Stimulated activated naive CD8-positive, alpha-beta T cell treated with anti-CD3 and anti-CD28 coated beads, Interleukin-15, Interleukin-2, amounts not matched to agents 100 ng/mL and 50 ng/mL, for 24 hours (primary cell): ENCODE data around the gene KPNA6.
"Not testable (repeated sequence)": the region's sequence is repeated elsewhere in the genome, so short reads cannot be mapped to it uniquely, and the experiment has no call there.

ENCODE experiments used
- H3K27ac Mint-ChIP-seq: one replicate; pipeline ENCODE4 v1.8.0; 2021; ENCODE audit warnings: mild to moderate bottlenecking, mixed read lengths
- H3K27me3 Mint-ChIP-seq: one replicate; pipeline ENCODE4 v1.8.0; 2021; ENCODE audit warnings: mixed read lengths
- H3K36me3 Mint-ChIP-seq: one replicate; pipeline ENCODE4 v1.8.0; 2021; ENCODE audit warnings: low read depth, mixed read lengths
- H3K4me1 Mint-ChIP-seq: one replicate; pipeline ENCODE4 v1.8.0; 2021; ENCODE audit warnings: low read depth, mixed read lengths
- H3K4me3 Mint-ChIP-seq: one replicate; pipeline ENCODE4 v1.8.0; 2021; ENCODE audit warnings: mild to moderate bottlenecking, mixed read lengths
- H3K9me3 Mint-ChIP-seq: one replicate; pipeline ENCODE4 v1.8.0; 2021; ENCODE audit warnings: mixed read lengths

Gene KPNA6

DNA sequence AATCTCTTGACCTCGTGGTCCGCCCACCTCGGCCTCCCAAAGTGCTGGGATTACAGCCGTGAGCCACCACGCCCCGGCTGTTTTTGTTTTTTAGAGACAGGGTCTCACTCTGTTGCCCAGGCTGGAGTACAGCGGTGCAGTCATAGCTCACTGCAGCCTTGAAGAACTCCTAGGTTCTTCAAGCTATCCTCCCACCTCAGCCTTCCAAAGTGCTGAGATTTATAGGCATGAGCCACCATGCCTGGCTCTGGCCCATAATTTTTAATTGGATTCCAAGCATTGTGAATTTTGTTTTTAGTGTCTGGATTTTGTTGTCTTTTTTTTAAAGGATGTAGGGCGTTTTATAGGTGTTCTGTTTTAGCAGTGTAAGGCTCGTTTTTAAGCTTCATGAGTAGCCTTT, 43.0 kb downstream of the KPNA6 start:
- H3K9me3 Mint-ChIP-seq: peaks cover 3% of the 10 kb centered on the region
- H3K27me3 Mint-ChIP-seq: no peaks in the 10 kb centered on the region
- no peak overlapping the region for H3K27ac Mint-ChIP-seq
- H3K4me1 Mint-ChIP-seq: peaks cover 16% of the 10 kb centered on the region
- H3K36me3 Mint-ChIP-seq: peaks cover 43% of the 10 kb centered on the region
- H3K4me3 Mint-ChIP-seq: no peak overlapping the region

DNA sequence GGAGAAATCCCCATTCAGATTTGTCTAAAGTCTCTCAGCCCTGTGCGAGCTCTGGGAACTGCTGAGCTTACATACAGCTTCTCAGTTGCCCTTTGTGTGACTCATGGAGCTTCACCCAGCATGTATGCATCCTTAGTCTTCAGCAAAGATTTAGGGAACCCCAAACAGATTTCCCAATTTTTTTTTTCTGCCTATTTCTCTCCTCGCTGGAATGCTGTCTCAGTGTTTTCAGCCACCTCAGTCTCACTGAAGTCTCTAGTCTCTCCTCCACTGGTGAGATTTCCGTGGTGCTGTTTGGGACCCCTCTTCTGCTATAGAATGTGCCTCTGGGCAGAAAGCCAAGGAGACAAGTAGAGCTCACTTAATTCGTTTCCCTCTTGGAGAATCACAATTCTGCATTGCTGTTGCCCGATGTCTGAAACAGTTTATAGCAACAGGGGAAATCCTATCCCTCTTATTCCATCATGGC, 43.5 kb downstream of the KPNA6 start:
- H3K36me3 Mint-ChIP-seq: peaks cover 45% of the 10 kb centered on the region
- peaks cover 3% of the 10 kb centered on the region for H3K9me3 Mint-ChIP-seq
- H3K4me3 Mint-ChIP-seq: no peak overlapping the region
- no peaks in the 10 kb centered on the region for H3K27me3 Mint-ChIP-seq
- peaks cover 11% of the 10 kb centered on the region for H3K4me1 Mint-ChIP-seq
- H3K27ac Mint-ChIP-seq: no peak overlapping the region

DNA sequence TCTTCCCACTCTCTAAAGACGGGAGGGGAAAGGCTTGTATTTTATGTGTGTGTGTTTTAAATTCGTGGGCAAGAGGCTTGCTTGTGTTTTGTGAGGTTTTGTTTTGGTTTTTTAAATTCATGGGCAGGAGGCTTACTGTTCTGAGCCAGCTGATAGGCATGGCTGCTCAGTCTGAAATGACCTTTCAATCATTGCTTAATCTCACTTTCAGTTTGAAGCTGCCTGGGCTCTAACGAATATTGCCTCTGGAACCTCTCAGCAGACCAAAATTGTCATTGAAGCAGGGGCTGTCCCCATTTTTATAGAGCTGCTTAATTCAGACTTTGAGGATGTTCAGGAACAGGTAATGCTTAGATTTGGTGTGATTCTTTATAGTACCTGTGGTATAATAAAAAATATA, 51.3 kb downstream of the KPNA6 start:
- H3K36me3 Mint-ChIP-seq: peaks cover 71% of the 10 kb centered on the region
- H3K27ac Mint-ChIP-seq: peak overlapping the region; percentile 11
- H3K4me1 Mint-ChIP-seq: peaks cover 10% of the 10 kb centered on the region

GRCh38 chr1:32163405-32163804, 55.5 kb downstream of the KPNA6 start:
- H3K27me3 Mint-ChIP-seq: no peaks in the 10 kb centered on the region
- no peak overlapping the region for H3K4me3 Mint-ChIP-seq
- peaks cover 10% of the 10 kb centered on the region for H3K4me1 Mint-ChIP-seq
- peaks cover 61% of the 10 kb centered on the region for H3K36me3 Mint-ChIP-seq
- H3K27ac Mint-ChIP-seq: no peak overlapping the region
- H3K9me3 Mint-ChIP-seq: no peaks in the 10 kb centered on the region

More for the DNA sequence above, 51.3 kb downstream of the KPNA6 start:
- Mint-ChIP-seq H3K9me3 (no peaks in the 10 kb centered on the region), H3K4me3 (no peak overlapping the region), H3K27me3 (no peaks in the 10 kb centered on the region)

- H3K27ac Mint-ChIP-seq, H3K4me3 Mint-ChIP-seq, H3K27me3 Mint-ChIP-seq, H3K4me1 Mint-ChIP-seq, H3K9me3 Mint-ChIP-seq: not testable (repeated sequence)
- H3K36me3 Mint-ChIP-seq: peaks cover 59% of the 10 kb centered on the region
These were observed 57.8 kb downstream of the KPNA6 start for GRCh38 chr1:32165633-32166032.

DNA sequence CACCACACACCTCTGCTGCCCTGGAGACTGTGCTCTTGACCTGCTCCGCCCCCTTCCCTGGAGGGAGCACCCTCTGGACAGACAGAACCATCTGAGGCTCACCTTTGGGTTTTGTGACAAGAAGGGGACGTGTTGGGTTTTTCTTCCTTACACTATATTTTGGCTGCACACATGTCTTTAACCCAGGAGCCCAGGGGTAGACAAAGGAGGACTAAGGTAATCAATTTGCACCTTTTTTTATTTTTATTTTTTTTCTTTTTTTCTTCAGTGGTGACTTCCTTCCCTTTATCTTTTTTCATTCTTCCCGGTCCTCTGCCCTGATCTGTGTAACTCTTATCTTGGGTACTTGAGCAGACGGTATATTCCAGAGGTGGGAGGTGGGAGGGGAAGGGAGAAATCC, 63.1 kb downstream of the KPNA6 start:
- no peaks in the 10 kb centered on the region for H3K9me3 Mint-ChIP-seq
- peaks cover 57% of the 10 kb centered on the region for H3K36me3 Mint-ChIP-seq
- H3K4me1 Mint-ChIP-seq: peaks cover 4% of the 10 kb centered on the region
- H3K27me3 Mint-ChIP-seq: no peaks in the 10 kb centered on the region
- no peak overlapping the region for H3K27ac Mint-ChIP-seq
- H3K4me3 Mint-ChIP-seq: no peak overlapping the region

- H3K4me3 Mint-ChIP-seq: no peak overlapping the region
- no peaks in the 10 kb centered on the region for H3K27me3 Mint-ChIP-seq
- peaks cover 46% of the 10 kb centered on the region for H3K36me3 Mint-ChIP-seq
- H3K27ac Mint-ChIP-seq: peak overlapping the region; percentile 5
- H3K9me3 Mint-ChIP-seq: no peaks in the 10 kb centered on the region
- peaks cover 5% of the 10 kb centered on the region for H3K4me1 Mint-ChIP-seq
These were observed 64.9 kb downstream of the KPNA6 start for GRCh38 chr1:32172621-32173245.

- Mint-ChIP-seq H3K4me1 (peaks cover 49% of the 10 kb centered on the region), H3K4me3 (peak overlapping the region; percentile 90), H3K36me3 (peaks cover 28% of the 10 kb centered on the region), H3K9me3 (no peaks in the 10 kb centered on the region), H3K27me3 (no peaks in the 10 kb centered on the region), H3K27ac (peak overlapping the region; percentile 98)
These were observed 70.7 kb downstream of the KPNA6 start for GRCh38 chr1:32178380-32179192.

DNA sequence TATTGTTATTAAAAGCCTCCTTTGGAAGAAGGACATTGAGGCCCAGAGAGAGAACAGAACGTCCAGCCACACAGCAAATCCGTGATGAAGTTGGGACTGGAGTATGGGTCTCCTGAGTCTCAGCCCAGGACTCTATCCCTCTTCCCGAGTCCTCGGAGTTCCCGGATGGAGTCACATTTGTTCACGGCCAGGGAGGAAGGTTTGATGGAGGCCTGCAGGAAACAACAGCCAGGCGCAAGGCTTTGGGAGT, 71.3 kb downstream of the KPNA6 start:
- Mint-ChIP-seq H3K4me1 (peaks cover 55% of the 10 kb centered on the region), H3K36me3 (peaks cover 33% of the 10 kb centered on the region), H3K9me3 (no peaks in the 10 kb centered on the region), H3K27ac (peak overlapping the region; percentile 98), H3K27me3 (no peaks in the 10 kb centered on the region), H3K4me3 (peak overlapping the region; percentile 90)

GRCh38 chr1:32179443-32180185, 71.8 kb downstream of the KPNA6 start, which contains the start of gene TXLNA:
TSS of gene TXLNA (plus strand) at chr1:32179675. CDS start at chr1:32180346, 671 bp downstream.
- Mint-ChIP-seq H3K27me3 (no peaks in the 10 kb centered on the region), H3K27ac (peak within 1 kb of the TSS; percentile 98)

DNA sequence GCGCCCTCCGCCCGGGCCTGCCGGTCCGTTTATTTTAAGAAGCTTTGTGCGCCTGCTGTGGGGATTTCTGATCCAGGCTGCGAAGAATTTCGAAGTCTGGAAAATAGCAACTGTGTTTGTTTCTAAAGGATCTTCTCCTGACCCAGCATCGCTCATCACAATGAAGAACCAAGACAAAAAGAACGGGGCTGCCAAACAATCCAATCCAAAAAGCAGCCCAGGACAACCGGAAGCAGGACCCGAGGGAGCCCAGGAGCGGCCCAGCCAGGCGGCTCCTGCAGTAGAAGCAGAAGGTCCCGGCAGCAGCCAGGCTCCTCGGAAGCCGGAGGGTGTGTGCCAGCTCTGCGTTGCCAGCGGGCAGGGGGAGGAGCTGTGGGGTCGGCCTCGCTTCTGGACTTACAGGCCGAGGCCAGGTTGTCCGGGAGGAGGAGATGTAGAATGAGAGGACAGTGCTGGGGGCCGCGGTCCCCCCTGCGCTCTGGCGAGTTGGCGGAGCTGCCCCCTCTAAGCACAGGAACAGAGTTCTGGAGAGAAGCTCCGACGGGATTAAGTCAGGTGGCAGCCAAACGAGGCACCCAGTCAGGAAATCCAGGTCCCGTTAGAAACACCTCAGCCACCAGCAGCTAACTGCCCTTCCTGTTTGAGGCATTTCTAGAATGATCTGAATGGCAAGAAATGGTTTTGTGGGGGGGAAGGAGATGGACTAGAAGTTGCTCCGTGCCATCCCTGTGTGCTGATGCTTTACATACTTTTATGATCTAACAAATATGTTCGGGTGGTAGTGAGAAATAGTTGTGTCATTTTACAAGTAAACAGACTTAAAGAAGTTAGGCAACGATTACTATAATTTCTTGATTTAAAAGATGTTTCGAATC, 72.6 kb downstream of the KPNA6 start:
- H3K4me1 Mint-ChIP-seq: peaks cover 65% of the 10 kb centered on the region
- H3K36me3 Mint-ChIP-seq: peaks cover 44% of the 10 kb centered on the region

More at GRCh38 chr1:32179443-32180185, 71.8 kb downstream of the KPNA6 start, which contains the start of gene TXLNA:
- Mint-ChIP-seq H3K4me3 (peak within 1 kb of the TSS; percentile 90), H3K36me3 (peaks cover 38% of the 10 kb centered on the region), H3K9me3 (no peaks in the 10 kb centered on the region), H3K4me1 (peaks cover 60% of the 10 kb centered on the region)

DNA sequence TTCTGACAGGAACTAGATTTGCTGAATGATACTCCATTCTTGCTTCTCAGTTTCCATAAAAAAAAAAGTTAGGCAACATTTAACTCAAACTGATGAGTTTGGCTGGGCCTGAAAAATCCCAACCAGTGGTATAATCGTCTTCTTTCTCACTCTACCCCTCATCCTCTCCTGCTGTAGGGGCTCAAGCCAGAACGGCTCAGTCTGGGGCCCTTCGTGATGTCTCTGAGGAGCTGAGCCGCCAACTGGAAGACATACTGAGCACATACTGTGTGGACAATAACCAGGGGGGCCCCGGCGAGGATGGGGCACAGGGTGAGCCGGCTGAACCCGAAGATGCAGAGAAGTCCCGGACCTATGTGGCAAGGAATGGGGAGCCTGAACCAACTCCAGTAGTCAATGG, 73.2 kb downstream of the KPNA6 start:
- Mint-ChIP-seq H3K9me3 (no peaks in the 10 kb centered on the region), H3K27ac (peak overlapping the region; percentile 96), H3K4me1 (peaks cover 71% of the 10 kb centered on the region), H3K4me3 (peak overlapping the region; percentile 90), H3K36me3 (peaks cover 50% of the 10 kb centered on the region), H3K27me3 (no peaks in the 10 kb centered on the region)

More for the DNA sequence above, 72.6 kb downstream of the KPNA6 start:
- peak overlapping the region; percentile 90 for H3K4me3 Mint-ChIP-seq
- no peaks in the 10 kb centered on the region for H3K27me3 Mint-ChIP-seq
- H3K9me3 Mint-ChIP-seq: no peaks in the 10 kb centered on the region
- peak overlapping the region; percentile 96 for H3K27ac Mint-ChIP-seq

DNA sequence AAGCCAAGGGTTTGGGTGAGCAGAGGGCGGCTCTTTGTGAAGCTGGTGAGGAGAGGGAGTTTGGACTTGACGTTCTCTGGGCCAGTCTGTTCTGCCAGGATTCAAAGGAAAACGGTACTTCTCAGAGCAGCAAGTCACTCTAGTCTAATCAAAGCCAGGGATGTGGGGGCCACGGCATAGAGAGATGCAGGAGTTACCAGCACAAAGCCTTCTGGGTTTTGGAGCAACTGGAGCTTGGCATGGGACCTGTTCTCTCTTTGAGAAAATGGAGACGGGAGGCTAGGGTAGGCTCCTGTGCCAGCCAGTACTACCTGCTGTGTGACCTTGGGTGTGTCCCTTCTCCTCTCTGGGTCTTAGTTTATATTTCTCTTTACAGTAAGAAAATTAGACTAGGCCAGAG, 73.7 kb downstream of the KPNA6 start:
- Mint-ChIP-seq H3K4me3 (peak overlapping the region; percentile 90), H3K27me3 (no peaks in the 10 kb centered on the region), H3K36me3 (peaks cover 55% of the 10 kb centered on the region), H3K9me3 (no peaks in the 10 kb centered on the region), H3K27ac (peak overlapping the region; percentile 96), H3K4me1 (peaks cover 76% of the 10 kb centered on the region)

DNA sequence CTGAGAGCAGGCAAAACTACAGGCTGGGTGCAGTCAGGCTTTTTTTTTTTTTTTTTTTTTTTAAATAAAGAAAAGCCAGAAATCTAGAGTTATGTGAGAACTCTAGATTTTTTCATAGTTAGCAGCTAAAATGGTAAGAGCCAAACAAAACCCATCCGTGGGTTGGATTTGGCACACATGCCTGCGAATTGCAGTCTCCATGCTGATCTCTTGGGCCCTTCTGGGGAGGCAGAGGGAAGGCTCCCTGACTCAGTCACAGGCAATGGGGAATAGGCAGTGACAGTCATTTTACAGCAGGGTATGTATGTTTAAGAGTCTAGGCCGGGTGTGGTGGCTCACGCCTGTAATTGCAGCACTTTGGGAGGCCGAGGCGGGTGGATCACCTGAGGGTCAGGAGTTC, 74.2 kb downstream of the KPNA6 start:
- Mint-ChIP-seq H3K9me3 (no peaks in the 10 kb centered on the region), H3K4me3 (peak overlapping the region; percentile 90), H3K4me1 (peaks cover 77% of the 10 kb centered on the region), H3K36me3 (peaks cover 58% of the 10 kb centered on the region), H3K27me3 (no peaks in the 10 kb centered on the region), H3K27ac (peak overlapping the region; percentile 96)
